ENCODE data around the gene RPH3AL.

DNA sequence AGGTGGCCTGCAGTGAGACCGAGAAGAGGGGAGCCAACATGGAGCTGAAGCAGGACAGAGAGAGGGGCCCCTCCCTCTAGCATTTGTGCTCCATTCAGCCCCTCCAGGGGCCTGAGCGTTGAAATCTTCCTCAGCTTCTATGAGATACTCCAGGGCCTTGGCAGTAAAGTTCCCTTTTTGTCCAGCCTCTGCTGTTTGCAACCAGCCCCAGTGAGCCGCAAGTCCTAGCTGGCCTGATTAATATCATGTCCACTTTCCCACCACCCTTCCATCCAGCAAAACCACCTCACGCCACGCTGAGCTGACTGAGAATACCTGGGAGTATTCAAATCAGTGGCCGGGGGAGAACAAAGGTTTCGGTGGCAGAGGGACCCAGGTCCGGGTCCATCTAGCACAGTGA is 11.7 kb upstream of the RPH3AL start:
- TF ChIP-seq SUZ12 (IDR thresholded peaks at IDR 0.05; ENCODE audit: low read length) (no peak), TAF7 (optimal IDR thresholded peaks at IDR 0.05; ENCODE audit: borderline replicate concordance, low read depth, low read length) (no peak), EGR1 (IDR thresholded peaks at IDR 0.05; ENCODE audit: borderline replicate concordance, low read depth, low read length) (no peak), JUN (IDR thresholded peaks at IDR 0.05; ENCODE audit: low read depth, low read length) (no peak), EP300 (IDR thresholded peaks at IDR 0.05; ENCODE audit: borderline replicate concordance in 1 of 2, low read depth in 2 of 2, low read length in 2 of 2) (no peak), SIN3A (conservative IDR thresholded peaks at IDR 0.05 in 1 of 2, IDR thresholded peaks at IDR 0.05 in 1 of 2; ENCODE audit: low read depth in 1 of 2, low read length in 2 of 2) (no peak), CTCF (IDR thresholded peaks at IDR 0.05; ENCODE audit: control extremely low read depth in 1 of 3, insufficient read depth in 1 of 3, low read depth in 1 of 3, low read length in 3 of 3) (no peak)
- TF ChIP-seq, protein P1, sequence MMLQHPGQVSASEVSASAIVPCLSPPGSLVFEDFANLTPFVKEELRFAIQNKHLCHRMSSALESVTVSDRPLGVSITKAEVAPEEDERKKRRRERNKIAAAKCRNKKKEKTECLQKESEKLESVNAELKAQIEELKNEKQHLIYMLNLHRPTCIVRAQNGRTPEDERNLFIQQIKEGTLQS (IDR thresholded peaks at IDR 0.05; ENCODE audit: insufficient read depth, low read depth, low read length), result no peak
- TF ChIP-seq, protein P2, sequence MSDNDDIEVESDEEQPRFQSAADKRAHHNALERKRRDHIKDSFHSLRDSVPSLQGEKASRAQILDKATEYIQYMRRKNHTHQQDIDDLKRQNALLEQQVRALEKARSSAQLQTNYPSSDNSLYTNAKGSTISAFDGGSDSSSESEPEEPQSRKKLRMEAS (IDR thresholded peaks at IDR 0.05), result no peak

All from H1 (cell line).